Skeletal muscle satellite cell (primary cell): ENCODE results near the gene HPF1.

Experiments used
- H3K27me3 ChIP-seq: 2 replicates; pipeline ENCODE4 v1.7.0; 2013; ENCODE audit warnings: low read length; ENCODE audit not compliant: control insufficient read depth, insufficient read depth
- H3K36me3 ChIP-seq: 2 replicates; pipeline ENCODE4 v1.7.0; 2013; ENCODE audit warnings: mild to moderate bottlenecking, control low read depth, low read length; ENCODE audit not compliant: insufficient read depth
- H3K4me1 ChIP-seq: 2 replicates; pipeline ENCODE4 v1.7.0; 2013; ENCODE audit warnings: low read length; ENCODE audit not compliant: control insufficient read depth, insufficient read depth
- H3K4me2 ChIP-seq: 2 replicates; pipeline ENCODE4 v1.7.0; 2013; ENCODE audit warnings: mild to moderate bottlenecking, low read length
- H3K4me3 ChIP-seq: 2 replicates; pipeline ENCODE4 v1.7.0; 2013; ENCODE audit warnings: low read length
- H3K9ac ChIP-seq: 2 replicates; pipeline ENCODE4 v1.7.0; 2013; ENCODE audit warnings: mild to moderate bottlenecking, low read depth, low read length, moderate library complexity
- H3K9me3 ChIP-seq: replicated peaks from 2 replicates; pipeline ENCODE4 v1.7.0; 2013; ENCODE audit warnings: mild to moderate bottlenecking, control low read depth, low read length

HPF1 gene

DNA sequence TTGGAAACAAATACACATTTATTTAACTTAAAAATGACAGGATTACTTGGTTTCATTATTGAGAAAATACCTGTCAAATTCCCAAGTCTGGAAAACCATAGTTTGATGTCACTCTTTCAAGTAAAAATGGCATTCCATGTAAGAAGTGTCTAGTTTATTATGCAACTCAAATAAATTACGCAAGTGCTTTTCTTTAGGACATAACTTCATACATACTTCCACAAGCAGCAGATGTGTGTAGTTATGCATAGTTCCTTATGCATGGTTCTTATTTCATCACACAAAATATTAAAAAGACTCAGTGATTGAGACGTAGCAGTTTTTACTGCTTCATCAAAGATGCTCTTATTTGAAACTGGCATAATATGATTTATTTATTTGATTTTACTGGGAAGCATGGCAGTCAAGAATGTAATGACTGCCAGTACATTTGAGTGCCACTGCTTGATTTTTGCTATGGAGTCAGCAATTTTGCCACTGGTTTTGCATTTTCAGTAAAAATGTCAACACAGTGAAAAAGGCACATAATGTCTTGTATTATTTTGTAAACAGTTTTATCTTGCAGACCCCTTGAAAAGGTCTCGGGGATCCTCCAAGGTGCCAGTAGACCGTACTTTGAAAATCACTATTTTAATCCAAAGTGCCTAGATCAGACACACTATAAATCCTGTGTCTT, 75.2 kb downstream of the HPF1 start:
- H3K4me3 ChIP-seq: no peak overlapping the region
- peaks cover 10% of the 10 kb centered on the region for H3K36me3 ChIP-seq
- H3K27me3 ChIP-seq: no peaks in the 10 kb centered on the region
- no peak overlapping the region for H3K4me2 ChIP-seq
- no peak overlapping the region for H3K9ac ChIP-seq
- H3K9me3 ChIP-seq: no peaks in the 10 kb centered on the region
- H3K4me1 ChIP-seq: no peaks in the 10 kb centered on the region
